ENCODE data around the gene POC1B.
A peak's percentile ranks its signal among the peaks of the same experiment; 100 is the strongest.

POC1B gene

GRCh38 chr12:89414322-89414721 lies 111.5 kb downstream of the POC1B start:
- Mint-ChIP-seq H3K27me3 (no peaks in the 10 kb centered on the region), H3K27ac (no peak overlapping the region), H3K4me3 (no peak overlapping the region), H3K9me3 (no peaks in the 10 kb centered on the region), H3K4me1 (ENCODE audit: low read depth) (no peaks in the 10 kb centered on the region), H3K36me3 (ENCODE audit: low read depth) (peaks cover 11% of the 10 kb centered on the region)

GRCh38 chr12:89413234-89413633 lies 112.6 kb downstream of the POC1B start:
- Mint-ChIP-seq H3K4me1 (ENCODE audit: low read depth) (no peaks in the 10 kb centered on the region), H3K4me3 (no peak overlapping the region), H3K9me3 (no peaks in the 10 kb centered on the region), H3K27ac (no peak overlapping the region), H3K36me3 (ENCODE audit: low read depth) (peaks cover 5% of the 10 kb centered on the region), H3K27me3 (no peaks in the 10 kb centered on the region)

GRCh38 chr12:89412665-89413064 lies 113.2 kb downstream of the POC1B start:
- no peaks in the 10 kb centered on the region for H3K27me3 Mint-ChIP-seq
- H3K4me3 Mint-ChIP-seq = no peak overlapping the region
- no peaks in the 10 kb centered on the region for H3K9me3 Mint-ChIP-seq
- H3K36me3 Mint-ChIP-seq (ENCODE audit: low read depth) = no peaks in the 10 kb centered on the region
- no peaks in the 10 kb centered on the region for H3K4me1 Mint-ChIP-seq (ENCODE audit: low read depth)
- no peak overlapping the region for H3K27ac Mint-ChIP-seq

GRCh38 chr12:89411846-89412245 lies 114.0 kb downstream of the POC1B start:
- H3K4me1 Mint-ChIP-seq (ENCODE audit: low read depth) = no peaks in the 10 kb centered on the region
- H3K36me3 Mint-ChIP-seq (ENCODE audit: low read depth) = no peaks in the 10 kb centered on the region
- H3K4me3 Mint-ChIP-seq = no peak overlapping the region
- no peak overlapping the region for H3K27ac Mint-ChIP-seq
- no peaks in the 10 kb centered on the region for H3K27me3 Mint-ChIP-seq
- no peaks in the 10 kb centered on the region for H3K9me3 Mint-ChIP-seq

- no peak overlapping the region for H3K4me3 Mint-ChIP-seq
- no peak overlapping the region for H3K27ac Mint-ChIP-seq
- no peaks in the 10 kb centered on the region for H3K9me3 Mint-ChIP-seq
- no peaks in the 10 kb centered on the region for H3K36me3 Mint-ChIP-seq (ENCODE audit: low read depth)
- no peaks in the 10 kb centered on the region for H3K4me1 Mint-ChIP-seq (ENCODE audit: low read depth)
- H3K27me3 Mint-ChIP-seq = no peaks in the 10 kb centered on the region
These were observed 114.6 kb downstream of the POC1B start for GRCh38 chr12:89411234-89411633.

- H3K27ac Mint-ChIP-seq = no peak overlapping the region
- no peaks in the 10 kb centered on the region for H3K4me1 Mint-ChIP-seq (ENCODE audit: low read depth)
These were observed 120.1 kb downstream of the POC1B start for GRCh38 chr12:89405626-89406345.

GRCh38 chr12:89401433-89402058 lies 124.3 kb downstream of the POC1B start:
- Mint-ChIP-seq H3K27ac (no peak overlapping the region), H3K9me3 (no peaks in the 10 kb centered on the region)

More at GRCh38 chr12:89405626-89406345, 120.1 kb downstream of the POC1B start:
- Mint-ChIP-seq H3K27me3 (no peaks in the 10 kb centered on the region), H3K4me3 (no peak overlapping the region), H3K9me3 (no peaks in the 10 kb centered on the region), H3K36me3 (ENCODE audit: low read depth) (peaks cover 5% of the 10 kb centered on the region)

GRCh38 chr12:89400415-89400814 lies 125.4 kb downstream of the POC1B start:
- Mint-ChIP-seq H3K36me3 (ENCODE audit: low read depth) (peaks cover 14% of the 10 kb centered on the region), H3K27ac (no peak overlapping the region), H3K9me3 (no peaks in the 10 kb centered on the region), H3K4me3 (no peak overlapping the region), H3K27me3 (no peaks in the 10 kb centered on the region), H3K4me1 (ENCODE audit: low read depth) (peaks cover 17% of the 10 kb centered on the region)

More at GRCh38 chr12:89401433-89402058, 124.3 kb downstream of the POC1B start:
- Mint-ChIP-seq H3K4me3 (no peak overlapping the region), H3K4me1 (ENCODE audit: low read depth) (peaks cover 17% of the 10 kb centered on the region), H3K36me3 (ENCODE audit: low read depth) (peaks cover 14% of the 10 kb centered on the region), H3K27me3 (no peaks in the 10 kb centered on the region)

- no peaks in the 10 kb centered on the region for H3K9me3 Mint-ChIP-seq
- H3K27ac Mint-ChIP-seq = no peak overlapping the region
- H3K4me1 Mint-ChIP-seq (ENCODE audit: low read depth) = peaks cover 30% of the 10 kb centered on the region
- H3K4me3 Mint-ChIP-seq = no peak overlapping the region
- peaks cover 8% of the 10 kb centered on the region for H3K36me3 Mint-ChIP-seq (ENCODE audit: low read depth)
- H3K27me3 Mint-ChIP-seq = no peaks in the 10 kb centered on the region
These were observed 130.1 kb downstream of the POC1B start for GRCh38 chr12:89395712-89396111.

GRCh38 chr12:89393551-89394121 lies 132.2 kb downstream of the POC1B start:
- Mint-ChIP-seq H3K27ac (no peak overlapping the region), H3K4me3 (no peak overlapping the region), H3K27me3 (no peaks in the 10 kb centered on the region), H3K4me1 (ENCODE audit: low read depth) (peaks cover 40% of the 10 kb centered on the region), H3K9me3 (no peaks in the 10 kb centered on the region), H3K36me3 (ENCODE audit: low read depth) (no peaks in the 10 kb centered on the region)

- Mint-ChIP-seq H3K4me1 (ENCODE audit: low read depth) (peaks cover 29% of the 10 kb centered on the region), H3K9me3 (no peaks in the 10 kb centered on the region)
These were observed 133.5 kb downstream of the POC1B start for GRCh38 chr12:89392391-89392790.

GRCh38 chr12:89391726-89392336 lies 134.0 kb downstream of the POC1B start:
- Mint-ChIP-seq H3K27me3 (no peaks in the 10 kb centered on the region), H3K4me3 (no peak overlapping the region), H3K27ac (no peak overlapping the region), H3K36me3 (ENCODE audit: low read depth) (no peaks in the 10 kb centered on the region), H3K4me1 (ENCODE audit: low read depth) (peaks cover 26% of the 10 kb centered on the region), H3K9me3 (no peaks in the 10 kb centered on the region)

More at GRCh38 chr12:89392391-89392790, 133.5 kb downstream of the POC1B start:
- H3K36me3 Mint-ChIP-seq (ENCODE audit: low read depth) = no peaks in the 10 kb centered on the region
- H3K27ac Mint-ChIP-seq = no peak overlapping the region
- no peak overlapping the region for H3K4me3 Mint-ChIP-seq
- H3K27me3 Mint-ChIP-seq = no peaks in the 10 kb centered on the region

- Mint-ChIP-seq H3K4me3 (peak overlapping the region; percentile 1), H3K36me3 (ENCODE audit: low read depth) (no peaks in the 10 kb centered on the region), H3K4me1 (ENCODE audit: low read depth) (peaks cover 26% of the 10 kb centered on the region), H3K27me3 (no peaks in the 10 kb centered on the region), H3K27ac (peak overlapping the region; percentile 49), H3K9me3 (no peaks in the 10 kb centered on the region)
These were observed 134.8 kb downstream of the POC1B start for GRCh38 chr12:89390802-89391673.

All from stimulated activated naive CD8-positive, alpha-beta T cell treated with anti-CD3 and anti-CD28 coated beads, Interleukin-15, Interleukin-2, amounts not matched to agents 100 ng/mL and 50 ng/mL, for 24 hours (primary cell).